DND-41 (cell line): Measurements from ENCODE around the gene KHDRBS2.

Experiments
- ATAC-seq: fragments of 200-7000 bp; cut with Tn5 transposase; 3 replicates; pipeline ENCODE4 v1.9.1; 2021; ENCODE audit warnings: low read depth; ENCODE audit not compliant: insufficient read depth
- DNase-seq: peaks from one replicate; pipeline ENCODE4 v3.0.0-alpha.2; 2020
- H2AFZ ChIP-seq: 2 replicates; pipeline ENCODE4 v1.6.0; 2012; ENCODE audit warnings: low read depth, low read length
- H3K27ac ChIP-seq: 2 replicates; pipeline ENCODE4 v1.5.1; 2012; ENCODE audit warnings: low read length, inconsistent platforms
- H3K27me3 ChIP-seq: fragments of 200-600 bp; sonication (generic); 2 replicates; pipeline ENCODE4 v1.6.0; 2012; ENCODE audit warnings: low read length, mild to moderate bottlenecking, inconsistent platforms; ENCODE audit not compliant: insufficient read depth, poor library complexity
- H3K36me3 ChIP-seq: 2 replicates; pipeline ENCODE4 v1.5.1; 2012; ENCODE audit warnings: low read length, inconsistent platforms; ENCODE audit not compliant: insufficient read depth
- H3K4me1 ChIP-seq: 2 replicates; pipeline ENCODE4 v1.5.1; 2012; ENCODE audit warnings: mild to moderate bottlenecking, low read length; ENCODE audit not compliant: insufficient read depth
- H3K4me2 ChIP-seq: 2 replicates; pipeline ENCODE4 v1.6.0; 2012; ENCODE audit warnings: mild to moderate bottlenecking, moderate library complexity, low read length, inconsistent platforms; ENCODE audit not compliant: insufficient read depth
- H3K4me3 ChIP-seq, 2 experiments: fragments of 200-600 bp in 1 of 2; shearing (Covaris generic) in 1 of 2; 2 replicates each; pipeline ENCODE4 v1.5.1; 2012 to 2016; ENCODE audit warnings: inconsistent platforms in 2 of 2, low read length in 2 of 2, mild to moderate bottlenecking in 2 of 2, low read depth in 1 of 2, moderate library complexity in 1 of 2
- H3K79me2 ChIP-seq: 2 replicates; pipeline ENCODE4 v1.6.0; 2012; ENCODE audit warnings: low read length, inconsistent platforms; ENCODE audit not compliant: insufficient read depth
- H3K9ac ChIP-seq: 2 replicates; pipeline ENCODE4 v1.6.0; 2012; ENCODE audit warnings: low read depth, mild to moderate bottlenecking, inconsistent platforms, low read length, moderate library complexity
- H3K9me3 ChIP-seq: 2 replicates; pipeline ENCODE4 v1.5.1; 2012; ENCODE audit warnings: low read length, moderate library complexity, mild to moderate bottlenecking, inconsistent platforms; ENCODE audit not compliant: insufficient read depth, severe bottlenecking
- H4K20me1 ChIP-seq: 2 replicates; pipeline ENCODE4 v1.6.0; 2012; ENCODE audit warnings: low read length; ENCODE audit not compliant: insufficient read depth
- EZH2 ChIP-seq: IDR thresholded peaks from 3 replicates; pipeline ENCODE4 v1.6.1; 2012; ENCODE audit warnings: borderline replicate concordance, low read depth, mild to moderate bottlenecking, moderate library complexity, low read length, inconsistent platforms; ENCODE audit not compliant: severe bottlenecking
- TF ChIP-seq, protein P1 (sequence below): IDR thresholded peaks from 2 replicates; pipeline ENCODE4 v1.5.1; 2012; ENCODE audit warnings: borderline replicate concordance, low read length, moderate library complexity, mild to moderate bottlenecking; ENCODE audit not compliant: poor library complexity, severe bottlenecking; ENCODE audit errors: extremely low read depth

The KHDRBS2 gene

DNA sequence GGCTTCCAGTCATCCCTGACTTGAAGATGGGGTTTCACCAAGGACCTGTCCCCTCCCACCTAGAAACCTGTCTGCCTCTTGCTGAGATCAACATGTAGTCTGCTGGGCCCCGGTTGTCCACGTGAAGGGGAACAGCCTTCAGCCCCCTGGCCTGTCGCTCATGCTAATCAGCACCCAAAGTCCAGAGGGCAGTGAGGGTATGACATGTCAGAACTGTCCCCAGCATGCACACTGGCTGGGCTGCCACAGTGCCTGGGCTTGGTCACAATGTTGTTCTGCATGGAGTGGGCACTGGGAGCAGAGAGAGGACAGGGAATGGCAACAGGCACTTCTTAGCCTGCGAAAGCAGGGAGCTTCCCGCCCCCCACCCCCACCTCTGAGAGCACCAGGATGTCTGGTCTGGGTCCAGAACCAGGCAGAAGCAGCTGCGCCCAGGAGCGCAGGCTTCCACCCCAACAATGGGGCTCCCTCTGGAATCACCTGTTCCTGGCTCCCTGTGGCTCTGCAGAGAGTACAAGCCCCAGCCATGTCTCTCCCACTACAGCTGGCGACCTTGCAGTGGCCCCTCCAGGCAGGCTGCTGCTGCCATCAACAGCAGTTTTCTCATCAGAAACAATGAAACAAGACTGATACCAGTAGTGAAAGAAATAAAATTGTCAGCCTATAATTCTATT is 182.7 kb downstream of the KHDRBS2 start:
- no peak overlapping the region for H2AFZ ChIP-seq
- DNase-seq (no peak), ATAC-seq (no peak)
- TF ChIP-seq, protein P1, sequence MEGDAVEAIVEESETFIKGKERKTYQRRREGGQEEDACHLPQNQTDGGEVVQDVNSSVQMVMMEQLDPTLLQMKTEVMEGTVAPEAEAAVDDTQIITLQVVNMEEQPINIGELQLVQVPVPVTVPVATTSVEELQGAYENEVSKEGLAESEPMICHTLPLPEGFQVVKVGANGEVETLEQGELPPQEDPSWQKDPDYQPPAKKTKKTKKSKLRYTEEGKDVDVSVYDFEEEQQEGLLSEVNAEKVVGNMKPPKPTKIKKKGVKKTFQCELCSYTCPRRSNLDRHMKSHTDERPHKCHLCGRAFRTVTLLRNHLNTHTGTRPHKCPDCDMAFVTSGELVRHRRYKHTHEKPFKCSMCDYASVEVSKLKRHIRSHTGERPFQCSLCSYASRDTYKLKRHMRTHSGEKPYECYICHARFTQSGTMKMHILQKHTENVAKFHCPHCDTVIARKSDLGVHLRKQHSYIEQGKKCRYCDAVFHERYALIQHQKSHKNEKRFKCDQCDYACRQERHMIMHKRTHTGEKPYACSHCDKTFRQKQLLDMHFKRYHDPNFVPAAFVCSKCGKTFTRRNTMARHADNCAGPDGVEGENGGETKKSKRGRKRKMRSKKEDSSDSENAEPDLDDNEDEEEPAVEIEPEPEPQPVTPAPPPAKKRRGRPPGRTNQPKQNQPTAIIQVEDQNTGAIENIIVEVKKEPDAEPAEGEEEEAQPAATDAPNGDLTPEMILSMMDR = no peak
- no peak for TF ChIP-seq EZH2
- no peak overlapping the region for H3K27ac ChIP-seq
- H3K36me3 ChIP-seq = no peaks in the 10 kb centered on the region
- H3K9ac ChIP-seq = no peak overlapping the region
- H3K79me2 ChIP-seq = no peaks in the 10 kb centered on the region
- H3K4me1 ChIP-seq = no peaks in the 10 kb centered on the region
- peaks cover 21% of the 10 kb centered on the region for H3K9me3 ChIP-seq
- H3K27me3 ChIP-seq = no peaks in the 10 kb centered on the region
- no peaks in the 10 kb centered on the region for H4K20me1 ChIP-seq
- no peak overlapping the region for H3K4me3 ChIP-seq
- H3K4me2 ChIP-seq = no peak overlapping the region

DNA sequence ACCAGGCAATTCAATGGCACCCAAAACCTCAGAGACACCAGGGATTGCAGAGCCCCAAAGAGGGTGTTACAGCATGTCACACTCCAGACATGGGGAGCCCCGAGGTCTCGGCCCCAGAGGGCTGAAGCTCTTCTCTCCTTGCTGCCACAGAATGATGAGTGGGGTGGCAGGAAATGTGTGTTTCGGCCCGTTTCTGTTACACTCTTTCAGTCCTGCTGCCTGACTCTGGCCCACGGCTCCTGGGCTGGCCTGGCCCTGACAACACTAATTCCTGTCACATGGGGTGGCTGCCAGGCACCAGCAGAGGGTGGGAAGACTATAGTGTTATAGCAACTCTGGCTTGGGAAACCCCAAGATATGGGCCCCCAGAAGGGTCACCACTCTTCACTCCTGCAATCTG is 183.6 kb downstream of the KHDRBS2 start:
- Histone ChIP-seq H2AFZ (no peak overlapping the region), H3K27me3 (no peaks in the 10 kb centered on the region), H4K20me1 (no peaks in the 10 kb centered on the region), H3K4me2 (no peak overlapping the region), H3K27ac (no peak overlapping the region), H3K4me1 (no peaks in the 10 kb centered on the region), H3K36me3 (no peaks in the 10 kb centered on the region), H3K79me2 (no peaks in the 10 kb centered on the region), H3K4me3 (no peak overlapping the region), H3K9me3 (peaks cover 21% of the 10 kb centered on the region), H3K9ac (no peak overlapping the region)
- no peak for TF ChIP-seq EZH2
- TF ChIP-seq, protein P1 = no peak
- DNase-seq (no peak), ATAC-seq (no peak)

DNA sequence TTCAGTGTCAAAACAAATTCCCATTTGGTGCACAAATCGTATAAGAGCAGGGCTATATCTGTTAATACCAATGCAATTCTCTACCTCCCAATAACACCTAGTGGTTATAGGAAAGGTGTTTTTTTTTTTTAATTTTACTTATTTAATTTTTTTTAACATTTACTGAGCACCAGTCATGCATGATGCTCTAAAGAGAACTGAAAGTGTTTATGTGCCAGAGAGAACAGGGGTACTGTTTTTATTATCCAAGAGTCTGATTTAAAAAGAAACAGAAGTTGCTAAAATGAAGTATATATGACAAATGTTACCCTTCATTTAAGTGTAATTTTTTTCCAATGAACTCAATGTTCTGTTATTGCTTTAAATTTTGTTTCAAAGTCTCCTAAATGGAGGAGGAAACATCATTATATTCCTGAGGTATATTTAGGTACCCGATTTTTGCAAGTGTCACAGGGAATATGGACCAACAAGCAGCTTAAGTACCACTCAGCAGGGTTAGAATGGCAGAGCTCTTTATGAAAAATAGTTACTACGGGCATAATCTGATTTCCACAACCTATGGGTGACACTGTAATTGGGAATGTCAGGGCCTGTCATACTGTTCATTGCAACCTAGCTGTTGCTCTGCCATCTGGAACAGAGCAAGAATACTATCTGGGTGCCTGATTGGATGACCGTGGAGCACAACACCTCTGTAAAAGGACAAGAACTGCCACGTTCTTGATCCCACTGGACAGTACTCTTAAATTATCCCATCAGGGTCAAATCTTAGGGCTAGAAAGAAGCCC is 195.4 kb downstream of the KHDRBS2 start:
- Histone ChIP-seq H2AFZ (no peak overlapping the region), H3K4me3 (no peak overlapping the region)

More for the DNA sequence above, 195.4 kb downstream of the KHDRBS2 start:
- Histone ChIP-seq H4K20me1 (no peaks in the 10 kb centered on the region), H3K9me3 (no peaks in the 10 kb centered on the region), H3K36me3 (no peaks in the 10 kb centered on the region), H3K27ac (no peak overlapping the region), H3K27me3 (no peaks in the 10 kb centered on the region), H3K4me2 (no peak overlapping the region), H3K79me2 (no peaks in the 10 kb centered on the region), H3K4me1 (no peaks in the 10 kb centered on the region), H3K9ac (no peak overlapping the region)
- DNase-seq (no peak), ATAC-seq (no peak)
- TF ChIP-seq, protein P1 = no peak
- TF ChIP-seq EZH2 = no peak
